SH-SY5Y (cell line): ENCODE data around the gene SNTG2.

Experiments
- GATA2 ChIP-seq: IDR thresholded peaks from 2 replicates; pipeline ENCODE4 v1.6.1; 2011; ENCODE audit warnings: mild to moderate bottlenecking, low read depth, low read length
- GATA3 ChIP-seq: IDR thresholded peaks from 2 replicates; pipeline ENCODE4 v1.6.1; 2011; ENCODE audit warnings: low read depth, mild to moderate bottlenecking, low read length, moderate library complexity

GRCh38 chr2:1307670-1308069 is 357.0 kb downstream of the SNTG2 start:
- TF ChIP-seq GATA2 = no peak
- TF ChIP-seq GATA3 = no peak
